Fibroblast of villous mesenchyme (primary cell): ENCODE measurements around the gene IFNGR1. TPM values are rescaled to one million over a fixed set of nuclear protein-coding genes. Genes with fewer than 3 reads are reported as not detected.

ENCODE experiments used
- DNase-seq: peaks from one replicate; pipeline ENCODE4 v3.0.0-alpha.2; 2010; ENCODE audit warnings: low read depth
- H3K4me3 ChIP-seq: 2 replicates; pipeline ENCODE4 v1.5.1; 2011; ENCODE audit warnings: low read depth, mild to moderate bottlenecking, low read length
- total RNA-seq: library from RNA; depleted of rRNA; stranded (reverse); fragments of >200 nt; gene quantifications from 2 replicates; pipeline ENCODE4 v1.2.3, GENCODE V29; 2012
- TF ChIP-seq, protein P1 (sequence below): IDR thresholded peaks from 2 replicates; pipeline ENCODE4 v1.5.1; 2012; ENCODE audit warnings: low read depth, mild to moderate bottlenecking, low read length; ENCODE audit not compliant: insufficient read depth

The IFNGR1 gene
- total RNA-seq, 1 donor, result 47.5 TPM

- TF ChIP-seq, protein P1, sequence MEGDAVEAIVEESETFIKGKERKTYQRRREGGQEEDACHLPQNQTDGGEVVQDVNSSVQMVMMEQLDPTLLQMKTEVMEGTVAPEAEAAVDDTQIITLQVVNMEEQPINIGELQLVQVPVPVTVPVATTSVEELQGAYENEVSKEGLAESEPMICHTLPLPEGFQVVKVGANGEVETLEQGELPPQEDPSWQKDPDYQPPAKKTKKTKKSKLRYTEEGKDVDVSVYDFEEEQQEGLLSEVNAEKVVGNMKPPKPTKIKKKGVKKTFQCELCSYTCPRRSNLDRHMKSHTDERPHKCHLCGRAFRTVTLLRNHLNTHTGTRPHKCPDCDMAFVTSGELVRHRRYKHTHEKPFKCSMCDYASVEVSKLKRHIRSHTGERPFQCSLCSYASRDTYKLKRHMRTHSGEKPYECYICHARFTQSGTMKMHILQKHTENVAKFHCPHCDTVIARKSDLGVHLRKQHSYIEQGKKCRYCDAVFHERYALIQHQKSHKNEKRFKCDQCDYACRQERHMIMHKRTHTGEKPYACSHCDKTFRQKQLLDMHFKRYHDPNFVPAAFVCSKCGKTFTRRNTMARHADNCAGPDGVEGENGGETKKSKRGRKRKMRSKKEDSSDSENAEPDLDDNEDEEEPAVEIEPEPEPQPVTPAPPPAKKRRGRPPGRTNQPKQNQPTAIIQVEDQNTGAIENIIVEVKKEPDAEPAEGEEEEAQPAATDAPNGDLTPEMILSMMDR, result no peak
- no peak overlapping the region for H3K4me3 ChIP-seq
- no peak for DNase-seq
These were observed 26.4 kb downstream of the IFNGR1 start for GRCh38 chr6:137192821-137193220.

DNA sequence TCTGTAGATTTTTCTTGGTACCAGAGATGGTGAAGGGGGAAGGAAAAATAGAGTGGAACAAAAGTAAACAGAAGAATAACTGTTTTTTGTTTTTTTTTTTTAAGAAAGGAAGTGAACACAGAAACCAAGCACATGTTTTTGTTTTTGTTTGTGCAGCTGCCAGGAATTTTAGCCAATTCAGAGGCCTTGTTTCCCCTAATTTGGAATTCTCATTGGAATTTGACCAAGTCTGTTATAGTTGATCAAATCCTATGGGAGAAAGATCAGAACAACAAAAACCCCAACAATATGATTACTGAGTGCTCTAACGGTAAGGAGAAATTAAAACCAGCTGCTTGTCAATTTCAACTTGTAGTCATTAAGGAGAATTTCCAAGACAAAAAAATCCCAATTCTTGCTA is 27.5 kb downstream of the IFNGR1 start:
- no peak overlapping the region for H3K4me3 ChIP-seq
- DNase-seq, result peak; percentile 34
- TF ChIP-seq, protein P1, result no peak

DNA sequence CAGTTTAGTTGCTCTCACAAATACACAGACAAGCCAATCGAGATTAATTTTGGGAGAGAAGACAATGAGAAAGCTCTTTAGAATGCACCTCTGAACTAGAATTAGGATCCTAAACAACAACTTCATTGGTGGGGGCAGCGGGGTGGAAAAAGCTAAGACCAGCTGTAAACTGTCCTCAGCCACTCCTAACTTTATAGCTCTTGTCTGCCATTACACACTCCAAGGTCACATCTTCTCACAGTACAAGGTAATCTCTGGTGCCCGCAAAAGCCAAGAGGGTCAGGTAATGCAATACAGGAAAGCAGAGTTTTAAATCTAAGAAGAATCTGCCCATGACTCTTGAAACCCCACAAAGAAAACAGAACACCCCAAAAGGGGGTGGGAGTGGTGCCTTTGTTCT is 27.9 kb downstream of the IFNGR1 start:
- no peak overlapping the region for H3K4me3 ChIP-seq
- DNase-seq, result no peak
- TF ChIP-seq, protein P1, result no peak

DNA sequence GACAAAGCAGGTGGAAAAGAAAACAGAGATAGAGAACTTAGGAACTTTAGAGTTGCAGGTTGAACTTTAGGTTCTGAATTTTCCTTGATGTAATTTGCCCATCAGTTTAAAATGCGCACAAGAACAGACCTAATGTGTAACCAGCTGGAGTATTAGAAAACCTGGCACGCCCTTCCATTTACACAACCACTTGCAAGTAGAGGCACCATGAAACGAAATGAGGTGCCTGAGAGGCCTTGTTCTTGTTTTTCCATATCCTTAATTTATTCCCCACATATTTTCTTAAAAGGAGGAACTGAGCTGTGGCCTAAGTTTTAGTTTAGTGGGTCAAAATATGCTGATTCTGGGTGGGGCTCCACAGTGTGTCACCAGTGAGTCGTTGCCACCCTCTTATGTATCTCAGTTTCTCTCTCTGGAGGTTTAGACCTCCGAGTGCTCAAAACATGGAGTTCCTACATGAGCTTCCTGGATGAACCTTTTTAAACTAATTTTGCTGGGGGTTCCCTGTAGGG is 28.5 kb downstream of the IFNGR1 start:
- DNase-seq, result no peak
- H3K4me3 ChIP-seq, result no peak overlapping the region
- TF ChIP-seq, protein P1, result no peak

DNA sequence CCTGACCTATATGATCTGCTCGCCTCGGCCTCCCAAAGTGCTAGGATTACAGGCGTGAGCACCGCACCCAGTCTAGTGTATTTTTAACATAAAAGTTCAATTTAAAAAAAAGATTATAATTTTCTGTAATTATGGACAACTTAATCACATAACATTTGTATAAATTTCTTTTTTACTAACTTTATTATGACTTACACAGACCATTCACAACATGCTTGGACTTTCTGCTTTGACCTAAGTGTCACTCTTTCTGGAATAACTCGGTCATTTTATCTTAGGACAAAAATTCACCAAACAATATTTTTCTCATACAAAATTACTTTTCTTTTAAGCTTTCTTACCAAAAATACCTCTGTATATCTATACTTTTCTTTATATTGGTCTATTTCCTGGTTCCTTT is 30.3 kb downstream of the IFNGR1 start:
- TF ChIP-seq, protein P1, result no peak
- no peak overlapping the region for H3K4me3 ChIP-seq
- peak; percentile 9 for DNase-seq

GRCh38 chr6:137185290-137185689 is 33.9 kb downstream of the IFNGR1 start:
- TF ChIP-seq, protein P1, result no peak
- DNase-seq, result no peak
- no peak overlapping the region for H3K4me3 ChIP-seq

DNA sequence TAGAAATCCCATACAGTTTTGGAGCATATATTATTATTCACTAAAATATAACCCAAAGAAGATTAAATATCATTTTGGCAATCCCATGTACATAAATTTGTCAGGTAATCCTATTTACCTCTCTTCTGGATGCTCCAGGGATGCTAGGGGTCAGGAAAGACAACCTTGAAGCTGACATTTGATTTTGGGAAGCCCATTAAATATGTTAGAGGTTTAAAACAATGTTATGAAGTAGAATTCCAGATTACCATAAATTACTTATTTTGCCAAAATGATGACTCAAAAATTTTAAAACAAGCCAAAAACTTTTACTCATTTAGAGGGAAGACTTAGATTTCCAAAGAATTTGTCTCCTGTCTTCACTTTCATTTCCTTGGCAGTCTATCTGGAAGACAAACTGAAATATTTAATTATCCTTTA is 36.5 kb downstream of the IFNGR1 start:
- TF ChIP-seq, protein P1, result no peak
- no peak overlapping the region for H3K4me3 ChIP-seq
- DNase-seq, result no peak
